Hepatocyte (in vitro differentiated cells): ENCODE results near the gene ZNRF3. TPM values are rescaled to one million over a fixed set of nuclear protein-coding genes. Genes with fewer than 3 reads are reported as not detected.

ENCODE experiments used
- DNase-seq: peaks from one replicate; pipeline ENCODE4 v3.0.0-alpha.2; 2016; ENCODE audit warnings: low spot score
- H2AFZ ChIP-seq: fragments of 200-600 bp; sonication (generic); 2 replicates; pipeline ENCODE4 v1.6.0; 2016; ENCODE audit warnings: antibody characterized with exemption, mild to moderate bottlenecking
- H3K27ac ChIP-seq: fragments of 200-600 bp; sonication (generic); 2 replicates; pipeline ENCODE4 v1.5.1; 2016; ENCODE audit warnings: mild to moderate bottlenecking
- H3K27me3 ChIP-seq: fragments of 200-600 bp; sonication (generic); 2 replicates; pipeline ENCODE4 v1.6.1; 2016
- H3K36me3 ChIP-seq: fragments of 200-600 bp; sonication (generic); replicated peaks from 2 replicates; pipeline ENCODE4 v1.5.1; 2016; ENCODE audit warnings: low read depth; ENCODE audit not compliant: insufficient read depth
- H3K4me1 ChIP-seq: fragments of 200-600 bp; sonication (generic); 2 replicates; pipeline ENCODE4 v1.5.1; 2016; ENCODE audit warnings: mild to moderate bottlenecking, moderate library complexity; ENCODE audit not compliant: insufficient read depth
- H3K4me2 ChIP-seq: fragments of 200-600 bp; sonication (generic); 2 replicates; pipeline ENCODE4 v1.6.0; 2016
- H3K4me3 ChIP-seq: fragments of 200-600 bp; sonication (generic); 2 replicates; pipeline ENCODE4 v1.5.1; 2016; ENCODE audit warnings: mild to moderate bottlenecking
- H3K79me2 ChIP-seq: fragments of 200-600 bp; sonication (generic); 2 replicates; pipeline ENCODE4 v1.6.0; 2017; ENCODE audit warnings: mild to moderate bottlenecking
- H3K9me2 ChIP-seq: fragments of 200-600 bp; sonication (generic); replicated peaks from 2 replicates; pipeline ENCODE4 v1.6.0; 2017; ENCODE audit warnings: mild to moderate bottlenecking; ENCODE audit not compliant: insufficient read depth
- H3K9me3 ChIP-seq: fragments of 200-600 bp; sonication (generic); 2 replicates; pipeline ENCODE4 v1.5.1; 2016; ENCODE audit warnings: low read depth, mild to moderate bottlenecking
- H4K20me1 ChIP-seq: fragments of 200-600 bp; sonication (generic); 2 replicates; pipeline ENCODE4 v1.6.0; 2016; ENCODE audit warnings: mild to moderate bottlenecking; ENCODE audit not compliant: insufficient read depth, poor library complexity, severe bottlenecking
- CTCF ChIP-seq: fragments of 200-600 bp; sonication (generic); IDR thresholded peaks from 2 replicates; pipeline ENCODE4 v1.5.1; 2016; ENCODE audit warnings: antibody characterized with exemption, mild to moderate bottlenecking; ENCODE audit not compliant: poor library complexity
- EZH2 ChIP-seq: fragments of 200-600 bp; sonication (generic); IDR thresholded peaks from 2 replicates; pipeline ENCODE4 v1.6.1; 2016; ENCODE audit warnings: antibody characterized with exemption, mild to moderate bottlenecking, borderline replicate concordance
- EZH2phosphoT487 ChIP-seq: fragments of 200-600 bp; sonication (generic); IDR thresholded peaks from one replicate; pipeline ENCODE4 v1.6.1; 2018; ENCODE audit warnings: antibody characterized with exemption, mild to moderate bottlenecking, low read depth, moderate library complexity; ENCODE audit not compliant: unreplicated experiment, severe bottlenecking
- WGBS: methylation state at CpG from one replicate; pipeline ENCODE4 v1.1.6; 2016; ENCODE audit warnings: low lambda C conversion rate; ENCODE audit errors: missing lambda C conversion rate; 5-methylcytosine and 5-hydroxymethylcytosine counted together
- polyA plus RNA-seq: library from polyadenylated mRNA; unstranded; fragments of >200 nt; fragmentation: Nextera tagmentation; extraction: Ambion mirVana; gene quantifications from 2 replicates; pipeline ENCODE4 v1.2.1, GENCODE V29; 2016
- total RNA-seq: library from RNA; depleted of rRNA; stranded (reverse); fragments of >200 nt; gene quantifications from 2 replicates; pipeline ENCODE4 v1.2.3, GENCODE V29; 2014

The ZNRF3 gene
- total and polyA plus RNA-seq, 2 experiments from 2014 or later: 8.9 to 14.7 TPM

- Histone ChIP-seq H3K79me2 (peaks cover 98% of the 10 kb centered on the region), H3K9me3 (no peaks in the 10 kb centered on the region), H3K4me2 (no peak overlapping the region), H3K4me1 (peaks cover 14% of the 10 kb centered on the region), H2AFZ (no peak overlapping the region), H3K4me3 (no peak overlapping the region), H3K27me3 (no peaks in the 10 kb centered on the region), H3K9me2 (no peaks in the 10 kb centered on the region), H4K20me1 (peaks cover 16% of the 10 kb centered on the region), H3K36me3 (no peaks in the 10 kb centered on the region), H3K27ac (no peak overlapping the region)
- WGBS: 97% methylated on average over 4 of the region's 4 CpGs
- TF ChIP-seq EZH2phosphoT487 (no peak), CTCF (no peak), EZH2 (no peak)
- DNase-seq: no peak
These were observed 10.4 kb downstream of the ZNRF3 start for GRCh38 chr22:28893810-28894209.

GRCh38 chr22:28894334-28894733 lies 11.0 kb downstream of the ZNRF3 start:
- H2AFZ ChIP-seq: no peak overlapping the region
- H3K9me3 ChIP-seq: no peaks in the 10 kb centered on the region
- peaks cover 14% of the 10 kb centered on the region for H3K4me1 ChIP-seq
- 79% methylated on average over 8 of the region's 8 CpGs for whole genome bisulfite sequencing
- TF ChIP-seq EZH2 (no peak), CTCF (no peak), EZH2phosphoT487 (no peak)
- H3K4me3 ChIP-seq: no peak overlapping the region
- H3K9me2 ChIP-seq: no peaks in the 10 kb centered on the region
- no peaks in the 10 kb centered on the region for H3K36me3 ChIP-seq
- H4K20me1 ChIP-seq: peaks cover 13% of the 10 kb centered on the region
- no peak overlapping the region for H3K4me2 ChIP-seq
- DNase-seq: no peak
- no peak overlapping the region for H3K27ac ChIP-seq
- H3K27me3 ChIP-seq: no peaks in the 10 kb centered on the region
- H3K79me2 ChIP-seq: peaks cover 98% of the 10 kb centered on the region

- no peak overlapping the region for H3K4me3 ChIP-seq
- no peaks in the 10 kb centered on the region for H3K9me2 ChIP-seq
- no peaks in the 10 kb centered on the region for H3K36me3 ChIP-seq
- no peak overlapping the region for H3K27ac ChIP-seq
- WGBS: 87% methylated on average over 3 of the region's 3 CpGs
- H3K4me1 ChIP-seq: peaks cover 14% of the 10 kb centered on the region
- TF ChIP-seq EZH2: no peak
- TF ChIP-seq CTCF: no peak
- TF ChIP-seq EZH2phosphoT487: no peak
- no peaks in the 10 kb centered on the region for H3K27me3 ChIP-seq
- no peaks in the 10 kb centered on the region for H3K9me3 ChIP-seq
- no peak overlapping the region for H2AFZ ChIP-seq
- peaks cover 98% of the 10 kb centered on the region for H3K79me2 ChIP-seq
- no peak for DNase-seq
- peaks cover 11% of the 10 kb centered on the region for H4K20me1 ChIP-seq
- H3K4me2 ChIP-seq: no peak overlapping the region
These were observed 11.4 kb downstream of the ZNRF3 start for GRCh38 chr22:28894807-28895206.

GRCh38 chr22:28896611-28897010 lies 13.2 kb downstream of the ZNRF3 start:
- TF ChIP-seq EZH2phosphoT487: no peak
- TF ChIP-seq CTCF: no peak
- no peak for TF ChIP-seq EZH2
- Histone ChIP-seq H3K4me1 (peaks cover 14% of the 10 kb centered on the region), H3K27me3 (no peaks in the 10 kb centered on the region), H3K4me3 (no peak overlapping the region), H3K36me3 (no peaks in the 10 kb centered on the region), H3K9me3 (no peaks in the 10 kb centered on the region), H3K4me2 (no peak overlapping the region), H4K20me1 (peaks cover 8% of the 10 kb centered on the region), H3K79me2 (peaks cover 98% of the 10 kb centered on the region), H2AFZ (no peak overlapping the region), H3K27ac (no peak overlapping the region), H3K9me2 (no peaks in the 10 kb centered on the region)
- WGBS: 84% methylated on average over 2 of the region's 2 CpGs
- no peak for DNase-seq
